Testis (tissue), 2 donors: Measurements from ENCODE around the gene RASAL2.

Experiments
- CTCF ChIP-seq, 3 experiments: fragments of 450-650 bp in 2 of 3; fragments of 200-600 bp in 1 of 3; sonication (generic) in 1 of 3; IDR thresholded peaks; one replicate each; pipeline ENCODE4 v1.5.1; 2016 to 2019; ENCODE audit warnings: antibody characterized with exemption in 3 of 3, mild to moderate bottlenecking in 2 of 3, moderate library complexity in 1 of 3
- POLR2A ChIP-seq: fragments of 450-650 bp; IDR thresholded peaks from one replicate; pipeline ENCODE4 v1.6.1; 2017; ENCODE audit warnings: antibody characterized with exemption, mild to moderate bottlenecking, moderate library complexity

GRCh38 chr1:178115260-178115659, 21.4 kb downstream of the RASAL2 start:
- TF ChIP-seq CTCF (IDR thresholded peaks at IDR 0.05): no peak
- no peak for TF ChIP-seq POLR2A
